ENCODE results near the gene SYP. TPM values are rescaled to one million over a fixed set of nuclear protein-coding genes. Genes with fewer than 3 reads are reported as not detected.

SYP gene
- total RNA-seq, 1 donor from 2014 or later, result 1.6 TPM

DNA sequence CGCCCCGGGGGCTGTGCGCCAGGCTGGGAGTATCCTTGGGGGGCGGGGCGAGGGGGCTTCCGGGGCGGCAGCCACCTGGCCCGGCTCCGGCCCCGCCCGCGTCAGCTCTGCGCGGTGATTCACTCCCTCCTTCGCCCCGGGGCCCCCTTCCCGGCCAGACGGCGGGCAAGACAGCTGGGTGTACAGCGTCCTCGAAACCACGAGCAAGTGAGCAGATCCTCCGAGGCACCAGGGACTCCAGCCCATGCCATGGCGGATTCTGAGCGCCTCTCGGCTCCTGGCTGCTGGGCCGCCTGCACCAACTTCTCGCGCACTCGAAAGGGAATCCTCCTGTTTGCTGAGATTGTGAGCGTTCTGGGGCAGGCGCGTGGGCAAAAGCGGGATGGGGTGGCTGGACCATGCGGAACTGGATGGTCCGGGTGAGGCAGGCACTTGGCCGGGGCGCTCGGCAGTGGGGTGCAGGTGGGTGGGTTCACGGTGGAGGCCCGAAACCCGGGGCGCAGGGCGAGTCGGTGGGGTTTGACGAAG is 28.2 kb downstream of the SYP start, which contains the start of gene PLP2:
Gene PLP2 (plus strand): TSS at position 147 of the 528 bp plus-strand sequence. CDS start 103 bp downstream, at position 250.
- Mint-ChIP-seq H3K4me1 (ENCODE audit: low read depth, unreplicated experiment) (peaks cover 4% of the 10 kb centered on the region), H3K27me3 (ENCODE audit: low read depth, unreplicated experiment) (no peaks in the 10 kb centered on the region), H3K4me3 (ENCODE audit: unreplicated experiment) (peak within 1 kb of the TSS; percentile 86), H3K27ac (ENCODE audit: unreplicated experiment) (peak within 1 kb of the TSS; percentile 62), H3K9me3 (ENCODE audit: unreplicated experiment) (no peaks in the 10 kb centered on the region), H3K36me3 (ENCODE audit: low read depth, unreplicated experiment) (peaks cover 7% of the 10 kb centered on the region)
- peak within 1 kb of the TSS; percentile 88 for H3K4me2 ChIP-seq (ENCODE audit: low read length)
- FAIRE-seq (no peak), DNase-seq (ENCODE audit: low read depth) (peak; percentile 24)
- peak within 1 kb of the TSS; percentile 75 for H3K4me3 ChIP-seq (ENCODE audit: insufficient read depth, low read depth, low read length)
- no peaks in the 10 kb centered on the region for H3K36me3 ChIP-seq (ENCODE audit: insufficient read depth, low read length)
- peak within 1 kb of the TSS; percentile 87 for H3K9ac ChIP-seq (ENCODE audit: low read length)
- no peaks in the 10 kb centered on the region for H3K27me3 ChIP-seq (ENCODE audit: insufficient read depth, low read length)
- peak within 1 kb of the TSS; percentile 77 for H3K27ac ChIP-seq (ENCODE audit: low read depth, low read length)
- TF ChIP-seq, protein P1, sequence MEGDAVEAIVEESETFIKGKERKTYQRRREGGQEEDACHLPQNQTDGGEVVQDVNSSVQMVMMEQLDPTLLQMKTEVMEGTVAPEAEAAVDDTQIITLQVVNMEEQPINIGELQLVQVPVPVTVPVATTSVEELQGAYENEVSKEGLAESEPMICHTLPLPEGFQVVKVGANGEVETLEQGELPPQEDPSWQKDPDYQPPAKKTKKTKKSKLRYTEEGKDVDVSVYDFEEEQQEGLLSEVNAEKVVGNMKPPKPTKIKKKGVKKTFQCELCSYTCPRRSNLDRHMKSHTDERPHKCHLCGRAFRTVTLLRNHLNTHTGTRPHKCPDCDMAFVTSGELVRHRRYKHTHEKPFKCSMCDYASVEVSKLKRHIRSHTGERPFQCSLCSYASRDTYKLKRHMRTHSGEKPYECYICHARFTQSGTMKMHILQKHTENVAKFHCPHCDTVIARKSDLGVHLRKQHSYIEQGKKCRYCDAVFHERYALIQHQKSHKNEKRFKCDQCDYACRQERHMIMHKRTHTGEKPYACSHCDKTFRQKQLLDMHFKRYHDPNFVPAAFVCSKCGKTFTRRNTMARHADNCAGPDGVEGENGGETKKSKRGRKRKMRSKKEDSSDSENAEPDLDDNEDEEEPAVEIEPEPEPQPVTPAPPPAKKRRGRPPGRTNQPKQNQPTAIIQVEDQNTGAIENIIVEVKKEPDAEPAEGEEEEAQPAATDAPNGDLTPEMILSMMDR (IDR thresholded peaks at IDR 0.05; ENCODE audit: insufficient read depth, low read depth, low read length), result no peak
- TF ChIP-seq EZH2 (IDR thresholded peaks at IDR 0.05; ENCODE audit: insufficient read depth, low read length), result no peak
- peak within 1 kb of the TSS; percentile 54 for H2AFZ ChIP-seq (ENCODE audit: low read depth, low read length)
- no peaks in the 10 kb centered on the region for H3K9me3 ChIP-seq (ENCODE audit: insufficient read depth, low read depth, low read length)
- H4K20me1 ChIP-seq (ENCODE audit: insufficient read depth, low read length), result peaks cover 9% of the 10 kb centered on the region
- H3K79me2 ChIP-seq (ENCODE audit: insufficient read depth, low read length), result peaks cover 22% of the 10 kb centered on the region
- H3K4me1 ChIP-seq (ENCODE audit: insufficient read depth, low read length), result peaks cover 17% of the 10 kb centered on the region

DNA sequence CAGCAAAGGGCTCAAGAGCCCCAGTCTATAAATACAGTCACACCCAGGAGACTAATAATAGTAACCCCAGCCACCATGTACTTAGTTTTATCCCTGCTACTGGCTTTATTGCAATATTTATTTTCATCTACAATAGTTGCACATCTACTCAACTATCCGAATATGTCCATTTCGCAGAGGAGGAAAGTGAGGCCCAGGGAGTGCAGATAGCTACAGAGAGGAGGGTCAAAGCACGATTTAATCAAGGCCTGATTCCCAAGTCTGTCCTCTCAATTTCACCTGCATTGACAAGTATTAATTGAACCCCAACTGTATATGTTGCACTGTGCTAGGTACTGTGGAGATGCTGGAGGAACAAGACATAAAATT is 32.3 kb downstream of the SYP start:
- H3K36me3 ChIP-seq (ENCODE audit: insufficient read depth, low read length), result no peaks in the 10 kb centered on the region
- no peaks in the 10 kb centered on the region for H3K27me3 ChIP-seq (ENCODE audit: insufficient read depth, low read length)
- no peaks in the 10 kb centered on the region for H3K9me3 Mint-ChIP-seq (ENCODE audit: unreplicated experiment)
- peaks cover 4% of the 10 kb centered on the region for H3K4me1 Mint-ChIP-seq (ENCODE audit: low read depth, unreplicated experiment)
- peak overlapping the region; percentile 71 for H3K4me3 Mint-ChIP-seq (ENCODE audit: unreplicated experiment)
- peak overlapping the region; percentile 76 for H3K27ac ChIP-seq (ENCODE audit: low read depth, low read length)
- no peak overlapping the region for H2AFZ ChIP-seq (ENCODE audit: low read depth, low read length)
- H3K9me3 ChIP-seq (ENCODE audit: insufficient read depth, low read depth, low read length), result no peaks in the 10 kb centered on the region
- peaks cover 9% of the 10 kb centered on the region for H3K79me2 ChIP-seq (ENCODE audit: insufficient read depth, low read length)
- no peaks in the 10 kb centered on the region for H3K36me3 Mint-ChIP-seq (ENCODE audit: low read depth, unreplicated experiment)
- no peak for DNase-seq (ENCODE audit: low read depth)
- peak overlapping the region; percentile 82 for H3K9ac ChIP-seq (ENCODE audit: low read length)
- H3K4me3 ChIP-seq (ENCODE audit: insufficient read depth, low read depth, low read length), result peak overlapping the region; percentile 56
- H4K20me1 ChIP-seq (ENCODE audit: insufficient read depth, low read length), result peaks cover 2% of the 10 kb centered on the region
- peak overlapping the region; percentile 69 for H3K27ac Mint-ChIP-seq (ENCODE audit: unreplicated experiment)
- FAIRE-seq, result peak; percentile 93
- no peaks in the 10 kb centered on the region for H3K27me3 Mint-ChIP-seq (ENCODE audit: low read depth, unreplicated experiment)
- H3K4me2 ChIP-seq (ENCODE audit: low read length), result peak overlapping the region; percentile 89
- no peak for TF ChIP-seq EZH2 (IDR thresholded peaks at IDR 0.05; ENCODE audit: insufficient read depth, low read length)
- TF ChIP-seq, protein P1 (IDR thresholded peaks at IDR 0.05; ENCODE audit: insufficient read depth, low read depth, low read length), result no peak
- peaks cover 16% of the 10 kb centered on the region for H3K4me1 ChIP-seq (ENCODE audit: insufficient read depth, low read length)
